GM12892 (cell line): ENCODE measurements around the gene CNTN4.

Experiments used
- POLR2A ChIP-seq: IDR thresholded peaks from 2 replicates; pipeline ENCODE4 v1.6.1; 2011; ENCODE audit warnings: low read depth, low read length, control low read depth
- POLR2AphosphoS5 ChIP-seq: IDR thresholded peaks from 2 replicates; pipeline ENCODE4 v1.6.1; 2011; ENCODE audit warnings: low read depth, low read length, control low read depth

GRCh38 chr3:2526926-2527325 is 428.3 kb downstream of the CNTN4 start:
- TF ChIP-seq POLR2A (no peak), POLR2AphosphoS5 (no peak)
